Sigmoid colon (tissue), 7 donors: Measurements from ENCODE around the gene PRLR. TPM values are rescaled to one million over a fixed set of nuclear protein-coding genes. Genes with fewer than 3 reads are reported as not detected.

Source experiments
- DNase-seq: peaks from one replicate; pipeline ENCODE4 v3.0.0-alpha.2; 2019
- H3K27ac ChIP-seq, 4 donors: fragments of 200-600 bp; sonication (generic); one replicate each; pipeline ENCODE4 v1.5.1; 2016 to 2019; ENCODE audit warnings: mild to moderate bottlenecking in 1 of 4
- H3K27me3 ChIP-seq, 3 donors: fragments of 200-600 bp; sonication (generic); one replicate each; pipeline ENCODE4 v1.5.1; 2019; ENCODE audit warnings: mild to moderate bottlenecking in 1 of 3
- H3K36me3 ChIP-seq, 4 donors: fragments of 200-600 bp; sonication (generic); one replicate each; pipeline ENCODE4 v1.5.1; 2016 to 2019
- H3K4me1 ChIP-seq, 4 donors: fragments of 200-600 bp; sonication (generic); one replicate each; pipeline ENCODE4 v1.5.1; 2017 to 2019
- H3K4me3 ChIP-seq, 4 donors: fragments of 200-600 bp; sonication (generic); one replicate each; pipeline ENCODE4 v1.5.1; 2017 to 2019; ENCODE audit warnings: mild to moderate bottlenecking in 2 of 4, moderate library complexity in 1 of 4
- H3K9me3 ChIP-seq, 4 donors: fragments of 200-600 bp in 3 of 4; sonication (generic) in 3 of 4; one replicate each; pipeline versions ENCODE4 v1.5.1 to v1.6.1; 2013 to 2019
- CTCF ChIP-seq, 4 experiments: fragments of 450-650 bp in 3 of 4; fragments of 200-600 bp in 1 of 4; IDR thresholded peaks; one replicate each; pipeline ENCODE4 v1.5.1; 2016 to 2019; ENCODE audit warnings: antibody characterized with exemption in 4 of 4, mild to moderate bottlenecking in 3 of 4, moderate library complexity in 2 of 4
- EP300 ChIP-seq, 4 donors: sonication (generic); formaldehyde crosslinking; IDR thresholded peaks; one replicate each; pipeline ENCODE4 v1.6.1; 2017; ENCODE audit warnings: antibody characterized with exemption in 4 of 4
- POLR2A ChIP-seq, 2 donors: fragments of 450-650 bp; IDR thresholded peaks; one replicate each; pipeline ENCODE4 v1.6.1; 2016; ENCODE audit warnings: antibody characterized with exemption in 2 of 2, mild to moderate bottlenecking in 2 of 2, moderate library complexity in 2 of 2
- POLR2AphosphoS5 ChIP-seq, 4 donors: sonication (generic); formaldehyde crosslinking; IDR thresholded peaks; one replicate each; pipeline ENCODE4 v1.6.1; 2017; ENCODE audit warnings: antibody characterized with exemption in 4 of 4
- WGBS, 2 donors: extraction: QIAGEN DNeasy Blood & Tissue Kit; methylation state at CpG; one replicate each; pipeline ENCODE4 v1.1.7; 2013; 5-methylcytosine and 5-hydroxymethylcytosine counted together
- intact Hi-C: fragments of 100-400 bp; cut with DNase I; formaldehyde crosslinking; loops from one replicate; pipeline ENCODE4 v1.15.1; 2023
- polyA plus RNA-seq, 3 donors: library from polyadenylated mRNA; stranded (reverse); fragments of 200-250 nt; gene quantifications; one replicate each; pipeline ENCODE4 v1.2.3, GENCODE V29; 2013
- total RNA-seq, 4 donors: library from RNA; depleted of rRNA; stranded (reverse); fragments of >200 nt; gene quantifications; one replicate each; pipeline ENCODE4 v1.1.0, GENCODE V29; 2016
- donor health status: healthy with polysubstance abuse.
- donor health status: Bipolar disorder and iron deficiency.
- donor health status: healthy.

Gene PRLR
- total and polyA plus RNA-seq, 7 donors, result 0.60 to 1.9 (median 0.95) TPM

- H3K4me3 ChIP-seq, result no peak overlapping the region
- no peak for TF ChIP-seq EP300 (IDR thresholded peaks at IDR 0.05)
- no peak for TF ChIP-seq CTCF (IDR thresholded peaks at IDR 0.05)
- TF ChIP-seq POLR2AphosphoS5 (IDR thresholded peaks at IDR 0.05), result no peak
- H3K9me3 ChIP-seq, result peaks cover 0 to 4% (median 0%) of the 10 kb centered on the region in 4 donors
- peaks cover 0 to 7% (median 0%) of the 10 kb centered on the region in 4 donors for H3K4me1 ChIP-seq
- H3K36me3 ChIP-seq, result no peaks in the 10 kb centered on the region
- DNase-seq, result no peak
- WGBS, 2 donors, result 85 to 87% methylated on average over 11 of the region's 11 CpGs
- H3K27me3 ChIP-seq, result no peaks in the 10 kb centered on the region
- intact Hi-C loops, result no loop called here
- no peak overlapping the region for H3K27ac ChIP-seq
Measured at GRCh38 chr5:35162848-35163709, 67.2 kb downstream of the PRLR start.

- 78 to 86% methylated on average over 7 of the region's 7 CpGs for WGBS, 2 donors
- H3K27ac ChIP-seq, result no peak overlapping the region
- intact Hi-C loops, result no loop called here
- H3K4me1 ChIP-seq, result peaks cover 0 to 7% (median 0%) of the 10 kb centered on the region in 4 donors
- no peaks in the 10 kb centered on the region for H3K9me3 ChIP-seq
- no peaks in the 10 kb centered on the region for H3K27me3 ChIP-seq
- H3K4me3 ChIP-seq, result no peak overlapping the region
- TF ChIP-seq POLR2AphosphoS5 (IDR thresholded peaks at IDR 0.05) (no peak), CTCF (IDR thresholded peaks at IDR 0.05) (no peak), POLR2A (IDR thresholded peaks at IDR 0.05) (no peak), EP300 (IDR thresholded peaks at IDR 0.05) (no peak)
- no peaks in the 10 kb centered on the region for H3K36me3 ChIP-seq
- DNase-seq, result no peak
Measured at GRCh38 chr5:35161652-35162273, 68.5 kb downstream of the PRLR start.

GRCh38 chr5:35160486-35161116 lies 69.7 kb downstream of the PRLR start:
- DNase-seq, result no peak
- H3K4me3 ChIP-seq, result no peak overlapping the region
- H3K27me3 ChIP-seq, result no peaks in the 10 kb centered on the region
- no peak overlapping the region for H3K27ac ChIP-seq
- WGBS, 2 donors, result 56 to 68% methylated on average over 6 of the region's 6 CpGs
- intact Hi-C loops, result no loop called here
- H3K9me3 ChIP-seq, result no peaks in the 10 kb centered on the region
- TF ChIP-seq POLR2A (IDR thresholded peaks at IDR 0.05) (no peak), CTCF (IDR thresholded peaks at IDR 0.05) (no peak), EP300 (IDR thresholded peaks at IDR 0.05) (no peak), POLR2AphosphoS5 (IDR thresholded peaks at IDR 0.05) (no peak)
- H3K4me1 ChIP-seq, result peaks cover 0 to 7% (median 0%) of the 10 kb centered on the region in 4 donors
- no peaks in the 10 kb centered on the region for H3K36me3 ChIP-seq

GRCh38 chr5:35159370-35159742 lies 70.9 kb downstream of the PRLR start:
- no peak for TF ChIP-seq POLR2A (IDR thresholded peaks at IDR 0.05)
- peak in 1 of 4 donors; percentile 5 for TF ChIP-seq POLR2AphosphoS5 (IDR thresholded peaks at IDR 0.05)
- TF ChIP-seq CTCF (IDR thresholded peaks at IDR 0.05), result no peak
- TF ChIP-seq EP300 (IDR thresholded peaks at IDR 0.05), result no peak
- no peak for DNase-seq
- no peaks in the 10 kb centered on the region for H3K27me3 ChIP-seq

More at GRCh38 chr5:35159370-35159742, 70.9 kb downstream of the PRLR start:
- Histone ChIP-seq H3K9me3 (no peaks in the 10 kb centered on the region), H3K4me3 (no peak overlapping the region), H3K36me3 (no peaks in the 10 kb centered on the region), H3K4me1 (peaks cover 0 to 7% (median 0%) of the 10 kb centered on the region in 4 donors), H3K27ac (peak overlapping the region in 1 of 4 donors; percentile 53)
- intact Hi-C loops, result no loop called here
- 31 to 60% methylated on average over 2 of the region's 2 CpGs for WGBS, 2 donors
